ENCODE measurements around the gene PCSK4.
A peak's percentile ranks its signal among the peaks of the same experiment; 100 is the strongest.
"Not testable (repeated sequence)": the region's sequence is repeated elsewhere in the genome, so short reads cannot be mapped to it uniquely, and the experiment has no call there.

Gene PCSK4

DNA sequence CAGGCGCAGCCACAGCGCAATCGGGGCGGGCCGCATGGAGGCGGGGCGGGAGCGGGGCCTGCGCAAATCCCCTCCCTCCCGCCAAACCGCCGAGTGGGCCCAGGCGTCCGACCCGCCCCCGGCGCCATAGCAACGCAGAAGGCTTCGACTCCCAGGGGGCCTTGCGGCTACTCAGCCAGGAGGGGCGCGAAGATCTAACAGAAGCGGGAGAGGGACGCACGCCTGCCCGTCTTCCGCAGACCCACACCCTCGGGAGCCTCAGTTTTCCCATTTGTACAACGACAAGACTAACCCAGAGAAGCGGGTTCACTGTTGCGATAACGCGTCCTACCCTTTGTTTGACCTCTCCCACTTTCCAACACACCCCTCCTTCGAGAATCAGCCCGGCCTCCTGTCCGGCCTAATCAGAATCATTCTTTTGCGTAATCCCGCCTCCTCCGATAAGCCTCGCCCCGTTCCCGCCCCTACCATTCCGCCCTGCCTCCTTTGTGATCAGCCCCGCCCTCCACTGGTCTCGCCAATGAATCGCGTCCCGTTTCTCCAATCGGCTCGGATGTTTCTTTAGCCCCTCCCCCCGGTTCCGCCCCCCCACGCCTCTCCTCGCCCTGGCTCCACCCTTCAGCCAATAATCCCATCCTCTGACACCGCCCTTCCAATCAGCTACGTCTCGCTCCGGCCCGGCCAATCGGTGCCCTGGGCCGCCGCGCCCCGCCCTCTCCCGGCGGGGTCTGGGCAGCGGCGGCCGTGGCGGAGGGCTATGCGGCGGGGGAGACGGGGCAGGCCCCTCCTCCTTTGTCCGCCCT is at the start of gene PCSK4:
Gene PCSK4, minus strand, starts transcription at position 40 of the 803 bp plus-strand sequence. Its CDS starts 4 bp downstream, at position 36.
- peak; percentile 100 for DNase-seq (ENCODE audit: low spot score)

DNA sequence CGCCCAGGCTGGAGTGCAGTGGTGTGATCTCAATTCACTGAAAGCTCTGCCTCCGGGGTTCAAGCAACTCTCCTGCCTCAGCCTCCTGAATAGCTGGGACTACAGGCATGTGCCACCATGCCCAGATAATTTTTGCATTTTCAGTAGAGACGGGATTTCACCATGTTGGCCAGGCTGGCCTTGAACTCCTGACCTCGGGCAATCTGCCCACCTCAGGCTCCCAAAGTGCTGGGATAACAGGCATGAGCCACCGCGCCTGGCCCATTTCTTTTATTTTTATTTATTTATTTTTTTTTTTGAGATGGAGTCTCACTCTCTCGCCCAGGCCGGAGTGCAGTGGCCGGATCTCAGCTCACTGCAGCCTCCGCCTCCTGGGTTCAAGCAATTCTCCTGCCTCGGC is 49.6 kb upstream of the PCSK4 start:
- DNase-seq (ENCODE audit: low spot score) = not testable (repeated sequence)

DNA sequence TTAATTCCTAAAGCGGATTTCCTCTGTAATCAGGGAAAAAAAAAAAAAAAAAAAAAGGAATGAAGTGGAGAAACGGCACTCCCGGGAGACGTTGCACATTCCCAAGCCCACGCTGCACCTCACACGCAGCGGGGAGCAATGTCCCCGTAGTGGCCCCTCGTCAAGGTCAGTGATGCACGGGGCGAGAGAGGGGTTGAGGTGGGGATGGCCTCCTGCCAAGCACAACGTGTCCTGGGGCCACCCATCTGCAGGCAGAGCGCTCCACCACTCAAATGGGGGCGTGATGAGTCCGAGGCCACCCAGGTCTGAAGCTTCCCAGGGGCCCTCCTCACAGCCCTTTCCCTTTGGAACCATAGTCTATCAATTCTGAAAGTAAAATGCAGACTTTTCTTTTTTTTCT is 48.8 kb upstream of the PCSK4 start:
- DNase-seq (ENCODE audit: low spot score) = no peak

DNA sequence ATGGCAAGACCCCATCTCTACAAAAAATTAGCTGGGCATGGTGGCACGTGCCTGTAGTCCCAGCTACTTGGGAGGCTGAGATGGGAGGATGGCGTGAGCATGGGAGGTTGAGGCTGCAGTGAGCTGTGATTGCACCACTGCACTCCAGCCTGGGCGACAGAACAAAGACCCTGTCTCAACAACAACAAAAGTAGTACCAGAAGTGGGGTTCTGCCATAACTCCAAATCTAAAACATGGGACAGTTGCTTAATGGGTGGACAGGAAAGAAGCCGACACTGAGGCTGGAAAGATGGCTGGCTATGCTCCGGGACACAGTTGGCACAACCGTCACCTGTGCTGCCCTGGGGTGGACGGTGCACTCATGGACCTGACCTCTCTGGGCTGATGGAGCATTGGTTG is 45.5 kb upstream of the PCSK4 start:
- not testable (repeated sequence) for DNase-seq (ENCODE audit: low spot score)

DNA sequence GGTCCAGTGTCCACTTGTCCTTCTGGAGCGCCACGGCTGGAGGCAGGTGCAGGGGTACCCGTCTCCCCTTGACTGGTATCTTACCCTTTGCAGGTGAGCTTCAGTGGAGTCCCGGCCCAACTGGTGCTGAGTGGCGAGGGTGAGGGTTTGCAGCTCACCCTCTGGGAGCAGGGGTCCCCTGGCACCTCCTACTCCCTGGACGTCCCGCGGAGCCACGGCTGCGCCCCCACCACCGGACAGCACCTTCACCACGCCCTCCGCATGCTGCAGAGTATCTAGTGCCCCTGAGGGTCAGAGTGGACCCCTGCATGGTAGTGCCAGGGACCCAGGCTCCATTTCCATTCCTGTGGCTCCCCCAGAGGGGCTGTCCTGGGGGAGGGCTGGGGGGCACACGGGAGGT is 44.8 kb upstream of the PCSK4 start:
- no peak for DNase-seq (ENCODE audit: low spot score)

DNA sequence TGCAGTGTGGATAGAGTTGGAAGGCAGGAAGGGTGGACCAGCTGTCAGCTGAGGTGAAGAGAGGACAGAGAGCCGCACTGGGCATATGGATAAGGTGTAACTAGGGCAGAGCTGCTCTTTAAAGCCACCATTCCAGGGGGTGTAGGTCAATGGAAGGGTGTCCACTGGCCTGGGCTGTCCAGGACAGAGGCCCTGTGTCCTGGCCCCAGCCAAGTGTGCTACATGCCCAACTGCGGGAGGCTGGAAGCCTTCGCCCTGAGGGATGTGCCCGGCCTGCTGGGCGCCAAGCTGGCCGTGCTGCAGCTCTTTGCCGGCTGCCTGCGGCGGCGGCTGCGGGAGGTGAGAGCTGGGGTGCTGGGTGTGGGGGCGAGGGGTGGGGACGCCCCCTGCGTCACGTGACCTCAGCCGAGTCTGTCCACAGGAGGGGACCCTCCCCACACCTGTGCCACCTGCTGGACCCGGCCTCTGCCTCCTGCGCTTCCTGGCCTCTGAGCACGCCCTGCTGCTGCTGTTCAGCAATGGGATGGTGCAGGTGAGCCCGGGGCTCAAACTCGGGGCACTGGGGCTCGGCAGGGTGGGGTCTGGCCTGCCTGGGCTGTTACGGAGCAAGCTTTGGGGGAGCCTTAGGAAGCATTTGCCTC is 43.5 kb upstream of the PCSK4 start:
- no peak for DNase-seq (ENCODE audit: low spot score)

DNA sequence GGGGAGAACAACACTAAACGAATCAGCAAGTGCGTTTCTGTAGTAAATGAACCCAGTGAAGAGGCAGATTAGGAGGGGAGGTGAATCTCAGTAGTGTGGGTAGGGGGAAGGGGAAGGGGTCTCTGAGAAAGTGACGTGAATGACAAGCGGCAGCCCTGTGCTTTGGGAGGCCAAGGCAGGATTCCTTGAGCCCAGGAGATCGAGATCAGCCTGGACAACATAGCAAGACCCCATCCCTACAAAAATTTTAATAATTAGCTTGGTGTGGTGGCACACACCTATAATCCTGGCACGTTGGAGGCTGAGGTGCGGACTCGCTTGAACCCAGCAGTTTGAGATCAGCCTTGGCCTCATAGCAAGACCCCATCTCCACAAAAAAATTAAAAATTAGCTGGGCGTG is 41.9 kb upstream of the PCSK4 start:
- no peak for DNase-seq (ENCODE audit: low spot score)

DNA sequence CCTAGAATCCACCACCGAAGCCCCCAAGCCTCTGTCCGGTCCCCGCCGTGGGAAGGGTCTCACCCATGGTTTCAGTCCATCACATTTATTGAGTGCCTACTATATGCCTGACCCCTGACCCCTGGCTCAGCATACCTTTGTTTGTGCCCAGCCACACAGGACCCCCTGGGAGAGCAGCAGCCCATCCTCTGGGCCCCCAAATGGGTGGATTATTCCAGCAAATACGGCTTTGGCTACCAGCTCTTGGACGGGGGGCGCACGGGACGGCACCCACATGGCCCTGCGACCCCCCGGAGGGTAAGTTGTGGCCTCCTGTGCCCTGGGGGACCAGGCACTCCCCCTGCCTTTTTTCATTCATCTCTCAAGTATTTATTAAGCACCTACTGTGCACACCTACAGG is 41.4 kb upstream of the PCSK4 start:
- no peak for DNase-seq (ENCODE audit: low spot score)

DNA sequence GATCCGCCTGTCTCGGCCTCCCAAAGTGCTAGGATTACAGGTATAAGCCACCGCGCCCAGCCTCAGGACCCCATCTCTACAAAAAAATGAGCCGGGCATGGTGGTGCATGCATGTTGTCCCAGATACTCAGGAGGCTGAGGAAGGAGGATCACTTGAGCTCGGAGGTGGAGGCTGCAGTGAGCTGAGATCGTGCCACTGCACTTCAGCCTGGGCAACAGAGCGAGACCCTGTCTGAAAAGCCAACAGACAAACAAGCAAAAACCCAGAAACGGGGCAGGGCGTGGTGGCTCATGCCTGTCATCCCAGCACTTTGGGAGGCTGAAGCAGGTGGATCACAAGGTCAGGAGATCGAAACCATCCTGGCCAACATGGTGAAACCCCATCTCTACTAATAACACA is 40.7 kb upstream of the PCSK4 start:
- not testable (repeated sequence) for DNase-seq (ENCODE audit: low spot score)

DNA sequence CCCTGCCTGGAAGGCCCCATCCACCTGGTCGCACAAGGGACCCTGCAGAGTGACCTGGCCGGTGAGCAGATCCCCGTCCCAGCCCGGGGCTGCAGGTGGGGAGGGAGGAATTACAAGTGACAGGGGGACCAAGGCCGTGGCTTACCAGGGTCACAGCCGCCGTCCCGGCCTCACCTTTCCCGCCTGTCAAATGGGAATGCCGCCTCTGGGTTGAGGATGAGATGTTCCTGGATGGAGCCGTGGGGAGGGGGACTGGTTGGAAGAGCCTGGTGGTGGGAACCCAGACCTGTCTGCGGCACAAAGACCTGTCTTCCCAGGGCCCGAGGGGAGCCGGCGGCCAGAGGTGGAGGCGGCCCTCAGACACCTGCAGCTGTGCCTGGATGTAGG is 39.3 kb upstream of the PCSK4 start:
- no peak for DNase-seq (ENCODE audit: low spot score)

DNA sequence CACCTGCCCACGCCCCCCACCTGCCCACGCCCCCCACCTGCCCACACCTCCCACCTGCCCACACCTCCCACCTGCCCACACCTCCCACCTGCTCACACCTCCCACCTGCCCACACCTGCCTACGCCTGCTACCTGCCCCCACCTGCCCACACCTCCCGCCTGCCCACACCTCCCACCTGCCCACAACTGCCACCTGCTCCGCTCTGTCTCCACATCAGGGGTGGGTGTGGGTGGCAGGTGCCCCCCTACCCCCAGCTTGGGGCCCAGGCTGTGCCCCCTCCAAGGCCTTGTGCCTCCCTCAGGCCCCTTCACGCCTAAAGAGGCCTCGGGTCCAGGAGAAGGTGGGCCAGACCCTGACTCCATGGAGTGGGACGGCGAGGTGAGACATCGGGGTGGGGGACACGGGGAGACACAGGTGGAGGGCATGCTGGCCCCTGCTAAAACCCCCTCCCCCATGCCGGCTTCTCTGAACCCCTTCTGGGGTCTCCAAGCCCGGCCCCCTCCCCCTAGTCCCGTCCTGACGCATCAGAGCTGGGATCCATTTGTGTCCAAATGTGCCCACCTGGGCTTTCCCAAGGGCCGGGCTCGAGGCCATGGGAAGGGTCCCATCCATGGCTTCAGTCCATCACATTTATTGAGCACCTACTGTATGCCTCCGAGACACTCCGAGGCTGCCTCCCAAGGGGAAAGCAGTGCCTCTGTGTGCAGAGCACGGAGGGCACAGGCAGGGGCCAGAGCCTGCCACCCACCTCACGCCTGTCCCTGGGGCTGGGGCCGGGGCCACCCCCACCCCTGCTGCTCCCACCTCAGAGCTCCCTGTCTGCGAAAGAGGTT is 38.7 kb upstream of the PCSK4 start:
- DNase-seq (ENCODE audit: low spot score) = no peak

DNA sequence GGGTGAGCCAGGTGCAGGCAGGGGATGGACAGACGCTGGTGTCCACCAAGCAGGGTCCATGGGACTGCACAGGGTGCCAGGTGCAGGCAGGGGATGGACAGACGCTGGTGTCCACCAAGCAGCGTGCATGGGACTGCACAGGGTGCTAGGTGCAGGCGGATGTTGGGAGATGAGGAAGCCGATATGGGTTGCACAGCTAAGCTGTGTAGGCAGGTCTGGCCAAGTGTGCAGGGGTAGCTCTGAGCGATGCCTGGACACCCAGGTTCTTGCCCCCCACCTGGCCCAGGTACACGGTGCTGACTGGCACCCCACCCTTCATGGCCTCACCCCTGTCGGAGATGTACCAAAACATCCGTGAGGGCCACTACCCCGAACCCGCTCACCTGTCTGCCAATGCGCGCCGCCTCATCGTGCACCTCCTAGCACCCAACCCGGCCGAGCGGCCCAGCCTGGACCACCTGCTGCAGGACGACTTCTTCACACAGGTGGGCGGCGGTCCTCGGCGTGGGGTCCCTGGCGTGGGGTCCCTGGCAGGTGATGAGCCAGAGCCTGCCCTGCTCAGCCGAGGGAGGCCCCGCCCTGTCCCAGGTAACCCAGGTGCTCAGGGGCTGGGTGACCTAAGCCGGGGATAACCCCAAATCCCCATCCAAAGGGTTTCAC is 37.6 kb upstream of the PCSK4 start:
- no peak for DNase-seq (ENCODE audit: low spot score)

DNA sequence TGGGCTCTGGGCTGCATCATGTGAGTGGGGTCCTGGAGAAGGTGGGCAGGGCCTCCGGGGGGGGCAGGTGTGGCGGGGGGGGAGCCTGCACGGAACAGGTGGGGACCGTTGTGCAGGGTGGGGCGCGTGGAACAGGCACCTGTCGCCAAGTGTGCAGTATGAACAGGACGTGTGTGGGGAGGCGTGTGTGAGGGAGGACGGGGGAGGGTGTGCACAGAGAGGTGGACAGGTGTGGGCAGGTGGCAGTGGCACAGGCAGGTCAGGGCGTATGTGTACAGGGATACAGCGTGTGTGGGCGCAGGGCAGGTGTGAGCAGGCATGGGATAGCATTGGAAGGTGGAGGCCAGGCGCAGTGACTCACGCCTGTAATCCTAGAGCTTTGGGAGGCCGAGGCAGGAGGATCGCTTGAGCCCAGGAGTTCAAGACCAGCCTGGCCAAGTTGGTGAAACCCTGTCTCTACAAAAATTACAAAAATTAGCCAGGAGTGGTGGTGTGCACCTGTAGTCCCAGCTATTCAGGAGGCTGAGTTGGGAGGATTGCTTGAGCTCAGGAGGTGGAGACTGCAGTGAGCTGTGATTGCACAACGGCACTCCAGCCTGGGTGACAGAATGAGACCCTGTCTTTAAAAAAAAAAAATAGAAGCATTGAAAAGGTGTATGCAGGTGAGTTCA is 37.0 kb upstream of the PCSK4 start:
- DNase-seq (ENCODE audit: low spot score) = no peak

DNA sequence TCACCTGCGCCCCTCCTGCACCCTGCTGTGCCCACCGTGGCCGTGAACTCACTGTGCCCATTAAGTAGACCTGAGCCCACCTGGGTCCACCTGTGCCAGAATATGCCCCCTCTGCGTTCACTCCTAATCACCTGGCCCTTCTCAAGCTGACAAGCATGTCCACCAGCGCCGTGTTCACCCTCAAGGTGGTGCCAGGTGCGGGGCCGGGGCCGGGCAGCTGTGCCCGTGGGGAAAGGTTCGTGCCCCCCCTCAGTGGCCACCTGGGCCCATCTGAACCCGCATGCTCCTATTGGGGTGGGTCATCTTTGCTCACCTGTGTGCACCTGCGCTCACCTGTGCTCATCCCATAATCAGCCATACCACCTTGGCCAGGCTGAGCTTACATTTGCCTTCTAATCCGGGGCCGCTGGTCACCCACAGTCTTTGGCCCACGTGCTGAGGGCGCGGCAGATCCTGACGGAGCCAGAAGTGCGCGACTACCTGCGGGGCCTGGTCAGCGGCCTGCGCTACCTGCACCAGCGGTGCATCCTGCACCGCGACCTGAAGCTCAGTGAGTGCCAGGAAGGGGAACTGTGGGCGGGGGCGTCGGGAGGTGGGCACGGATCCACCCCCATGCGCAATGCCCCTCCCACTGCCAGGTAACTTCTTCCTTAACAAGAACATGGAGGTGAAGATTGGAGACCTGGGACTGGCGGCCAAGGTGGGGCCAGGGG is 36.1 kb upstream of the PCSK4 start:
- DNase-seq (ENCODE audit: low spot score) = no peak

DNA sequence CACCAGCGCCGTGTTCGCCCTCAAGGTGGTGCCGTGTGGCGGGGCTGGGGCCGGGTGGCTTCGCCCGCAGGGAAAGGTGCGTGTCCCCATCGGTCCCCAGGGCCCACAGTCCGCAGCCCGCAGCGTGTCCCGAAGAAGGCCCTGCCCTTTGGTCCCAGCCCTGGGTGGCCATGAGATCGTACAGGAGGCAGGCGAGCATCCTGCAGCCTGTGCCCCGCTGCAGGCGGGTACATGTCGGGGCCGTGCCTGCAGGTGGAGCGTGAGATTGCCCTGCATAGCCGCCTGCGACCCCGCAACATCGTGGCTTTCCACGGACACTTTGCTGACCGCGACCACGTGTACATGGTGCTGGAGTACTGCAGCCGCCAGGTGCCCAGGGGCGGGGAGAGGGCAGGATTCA is 35.2 kb upstream of the PCSK4 start:
- no peak for DNase-seq (ENCODE audit: low spot score)

DNA sequence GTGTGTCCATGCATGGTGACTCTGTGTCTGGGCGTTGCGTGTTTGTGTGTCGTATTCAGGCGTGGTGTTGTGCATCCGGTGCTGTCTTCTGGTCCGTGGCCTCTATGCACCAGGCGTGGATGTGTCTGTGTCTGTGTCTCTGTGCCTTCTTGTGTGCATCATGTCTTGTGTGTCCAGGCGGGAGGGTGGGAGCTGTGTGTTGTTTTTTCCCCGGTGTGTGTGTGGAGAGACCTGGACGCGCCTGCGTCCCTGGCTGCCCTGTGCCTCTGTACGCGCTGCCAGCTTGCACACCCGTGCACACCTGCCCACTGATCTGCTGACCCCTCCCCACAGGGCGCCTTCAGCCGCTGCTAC is 34.8 kb upstream of the PCSK4 start:
- no peak for DNase-seq (ENCODE audit: low spot score)

DNA sequence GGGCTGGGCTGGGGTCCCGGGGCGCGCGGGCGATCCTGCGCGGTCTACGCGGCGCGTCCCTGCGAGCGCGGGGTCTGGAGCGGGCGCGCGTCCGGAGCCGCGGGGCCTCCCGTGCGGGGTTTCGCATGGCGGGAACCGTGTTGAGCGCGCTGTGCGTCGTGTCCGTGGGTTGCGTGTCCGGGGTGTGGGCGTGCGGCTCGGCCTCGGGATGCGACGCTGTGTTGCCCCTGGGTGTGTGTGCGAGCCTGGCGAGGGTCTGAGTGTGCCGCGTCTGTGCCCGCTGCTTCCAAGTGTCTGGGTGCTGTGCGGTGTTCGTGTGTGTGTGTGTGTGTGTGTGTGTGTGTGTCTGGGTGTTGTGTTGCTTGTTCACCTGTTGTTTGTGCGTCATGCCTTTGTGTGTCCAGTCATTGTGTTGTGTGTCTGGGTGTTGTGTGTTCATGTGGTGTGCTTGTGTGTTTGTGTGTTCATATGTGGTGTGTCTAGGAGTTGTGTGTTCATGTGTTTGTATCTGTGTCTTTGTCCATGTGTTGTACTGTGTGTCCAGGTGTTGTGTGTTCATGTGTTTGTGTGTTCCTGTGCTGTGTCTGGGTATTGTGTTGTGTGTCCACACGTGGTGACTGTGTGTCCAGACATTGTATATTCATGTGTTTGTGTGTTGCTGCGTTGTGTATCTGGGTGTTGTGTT is 34.3 kb upstream of the PCSK4 start:
- no peak for DNase-seq (ENCODE audit: low spot score)

DNA sequence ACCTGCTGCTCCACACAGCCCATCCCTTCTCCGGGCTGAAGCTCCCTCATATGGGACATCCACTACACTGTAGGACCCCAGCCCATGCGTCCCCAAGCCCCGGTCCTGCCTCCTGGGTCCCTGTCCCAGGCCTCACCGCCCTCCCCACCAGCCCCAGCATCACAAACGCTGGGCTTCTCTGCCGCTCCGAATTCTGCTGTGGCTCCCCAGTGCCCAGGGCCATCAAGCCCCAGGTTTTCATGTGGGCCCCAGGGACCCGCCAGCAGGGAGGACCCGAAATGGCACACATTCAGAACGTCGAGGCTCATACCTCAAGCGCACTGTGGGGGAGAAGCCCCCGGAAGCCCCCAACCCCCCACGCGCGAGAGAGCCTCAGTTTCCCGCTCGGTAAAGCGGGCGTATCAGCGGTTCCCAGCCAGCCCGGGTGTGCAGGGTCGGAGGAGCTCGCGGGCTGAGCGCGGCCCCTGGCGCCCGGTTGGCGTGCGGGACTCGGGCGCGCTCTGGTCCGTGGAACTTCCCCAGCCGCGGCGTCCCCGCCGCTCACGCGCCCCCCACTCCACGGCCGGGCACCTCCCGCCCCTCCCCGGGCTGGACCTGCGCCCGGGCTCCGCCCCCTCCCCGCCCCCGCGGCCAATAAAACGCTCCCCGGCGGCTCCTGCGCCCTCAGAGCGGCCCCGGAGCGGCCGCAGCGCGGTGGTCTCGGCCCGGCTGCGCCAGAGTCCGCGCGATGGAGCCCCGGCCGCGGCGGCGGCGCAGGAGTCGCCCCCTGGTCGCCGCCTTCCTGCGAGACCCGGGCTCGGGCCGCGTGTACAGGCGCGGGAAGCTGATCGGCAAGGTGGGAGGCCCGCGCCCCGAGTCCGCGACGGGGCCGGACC is 33.5 kb upstream of the PCSK4 start, which contains the start of gene PLK5:
Gene PLK5, plus strand, starts transcription at position 666 of the 875 bp plus-strand sequence. CDS start 2,920 bp downstream, outside the sequence.
- no peak for DNase-seq (ENCODE audit: low spot score)

DNA sequence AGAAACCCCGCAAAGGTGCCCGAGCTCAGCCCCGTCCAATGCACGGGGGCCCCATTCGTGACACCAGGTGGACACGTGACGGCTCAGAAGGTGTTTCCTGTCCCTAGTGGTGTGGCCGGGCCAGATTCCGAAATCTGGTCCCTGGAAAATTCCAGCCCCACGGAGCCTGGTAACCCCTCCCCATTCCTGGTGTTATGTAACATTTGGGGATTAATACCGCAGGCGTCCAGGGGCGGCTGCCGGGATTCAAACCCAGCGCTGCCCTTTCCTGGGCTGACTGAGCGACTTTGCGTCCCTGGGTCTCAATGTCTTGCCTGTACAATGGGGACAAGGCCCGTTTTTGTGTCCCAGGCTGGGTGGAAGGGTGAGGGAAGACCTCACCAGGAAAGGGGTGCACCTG is 32.7 kb upstream of the PCSK4 start:
- no peak for DNase-seq (ENCODE audit: low spot score)
